ENCODE results near the gene METTL27. TPM values are rescaled to one million over a fixed set of nuclear protein-coding genes. Genes with fewer than 3 reads are reported as not detected.

METTL27 gene
- total and polyA plus RNA-seq, 9 of the 15 experiments (the other 6 are each of a cell fraction or from before 2014, with no cell fraction given), result 0.08 to 0.82 (median 0.33) TPM; not detected in 4

GRCh38 chr7:73809467-73809951 lies 32.8 kb downstream of the METTL27 start:
- Histone ChIP-seq H3K79me2 (ENCODE audit: control insufficient read depth, insufficient read depth, low read length) (no peaks in the 10 kb centered on the region), H3K27ac (ENCODE audit: extremely low read depth, low read depth, low read length) (no peak overlapping the region), H3K36me3 (ENCODE audit: control insufficient read depth, insufficient read depth, low read length) (no peaks in the 10 kb centered on the region), H3K9me1 (ENCODE audit: control insufficient read depth, insufficient read depth, low read length) (no peaks in the 10 kb centered on the region), H4K20me1 (replicated peaks; ENCODE audit: control insufficient read depth, insufficient read depth, low read length) (no peaks in the 10 kb centered on the region), H3K4me2 (ENCODE audit: insufficient read depth, low read length) (no peak overlapping the region), H2AFZ (ENCODE audit: low read depth, low read length) (peak overlapping the region; percentile 44; the same call in 1 of the 2 replicates), H3K9me3 (replicated peaks; ENCODE audit: control insufficient read depth, insufficient read depth, low read depth, low read length) (no peaks in the 10 kb centered on the region), H3K27me3 (ENCODE audit: control insufficient read depth in 2 of 2, insufficient read depth in 2 of 2, low read length in 2 of 2) (no peaks in the 10 kb centered on the region), H3K4me3 (no peak overlapping the region), H3K9ac (ENCODE audit: insufficient read depth in 1 of 2, low read depth in 2 of 2, low read length in 2 of 2) (peak overlapping the region in 1 of 2 experiments; percentile 1; a peak in 1 of 4 replicates), H3K4me1 (replicated peaks in 1 of 2; ENCODE audit: control insufficient read depth in 2 of 2, insufficient read depth in 2 of 2, low read length in 2 of 2) (peaks cover 0 to 10% of the 10 kb centered on the region in 2 experiments; a peak in 2 of 5 replicates)
- in situ Hi-C loops (cut with MboI) (no loop called here), intact Hi-C loops (cut with micrococcal nuclease) (no loop called here)
- no peak for DNase-seq (ENCODE audit: extremely low read depth in 1 of 4, low spot score in 3 of 4)
- ATAC-seq, result no peak
- no peak for TF ChIP-seq RBM17 (IDR thresholded peaks at IDR 0.05; ENCODE audit: borderline replicate concordance, low read depth, low read length)
- no peak for TF ChIP-seq EP300 (IDR thresholded peaks at IDR 0.05; ENCODE audit: low read length)
- no peak for TF ChIP-seq EP400 (IDR thresholded peaks at IDR 0.05)
- 0 out of 2 replicates have a peak, but pooled peaks have one; percentile 50 for TF ChIP-seq ATF3 (IDR thresholded peaks at IDR 0.05)
- no peak for TF ChIP-seq ATF3 (CRISPR knock-in tag; conservative IDR thresholded peaks at IDR 0.05)
- no TSS peak for BruUV-seq (replicated peaks)
- FAIRE-seq, result no peak
- 63% methylated on average over 21 of the region's 21 CpGs for WGBS (ENCODE audit: insufficient coverage, low coverage, missing lambda C conversion rate)
- ChIA-PET CTCF (ENCODE audit: low intra/inter-chr PET ratio) (no interaction called here), POLR2A (interaction anchor here (0.6 to 1.1 kb wide), 3 partner anchors 20 to 646 kb away, joined by 3 to 5 read pairs (median 3); no protein-coding TSS in a partner anchor)
